Measurements from ENCODE around the gene TNFRSF8.
A peak's percentile ranks its signal among the peaks of the same experiment; 100 is the strongest.

The TNFRSF8 gene

DNA sequence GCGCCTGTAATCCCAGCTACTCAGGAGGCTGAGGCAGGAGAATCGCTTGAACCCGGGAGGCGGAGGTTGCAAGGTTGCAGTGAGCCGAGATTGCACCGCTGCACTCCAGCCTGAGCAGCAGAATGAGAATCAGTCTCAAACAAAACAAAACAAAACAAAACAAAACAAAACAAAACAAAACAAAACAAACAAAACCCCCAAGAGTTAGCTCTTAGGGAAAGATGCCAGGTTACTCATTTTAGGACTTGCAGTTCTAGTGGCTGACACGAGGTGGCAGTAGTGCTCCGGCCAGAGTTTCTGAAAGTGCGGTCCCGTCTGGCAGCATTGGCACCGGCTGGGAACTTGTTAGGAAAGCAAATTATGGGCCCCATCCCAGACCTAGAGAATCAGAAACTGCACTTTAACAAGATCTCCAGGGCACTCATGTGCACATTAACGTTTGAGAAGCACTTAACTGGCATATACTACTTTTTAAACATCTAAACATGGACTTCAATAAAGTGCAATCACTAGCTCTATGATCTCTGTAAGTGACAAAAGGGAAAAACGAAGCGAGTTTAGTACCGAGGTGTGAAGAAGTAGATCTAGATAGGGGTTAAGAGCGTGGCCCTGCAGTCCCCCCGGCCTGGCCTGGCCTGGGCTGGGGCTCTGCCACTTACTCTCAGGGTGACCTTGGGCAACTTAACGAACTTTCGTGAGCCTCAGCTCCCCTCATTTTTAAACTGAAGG is 61.8 kb downstream of the TNFRSF8 start:
- DNase-seq = peak; percentile 35

DNA sequence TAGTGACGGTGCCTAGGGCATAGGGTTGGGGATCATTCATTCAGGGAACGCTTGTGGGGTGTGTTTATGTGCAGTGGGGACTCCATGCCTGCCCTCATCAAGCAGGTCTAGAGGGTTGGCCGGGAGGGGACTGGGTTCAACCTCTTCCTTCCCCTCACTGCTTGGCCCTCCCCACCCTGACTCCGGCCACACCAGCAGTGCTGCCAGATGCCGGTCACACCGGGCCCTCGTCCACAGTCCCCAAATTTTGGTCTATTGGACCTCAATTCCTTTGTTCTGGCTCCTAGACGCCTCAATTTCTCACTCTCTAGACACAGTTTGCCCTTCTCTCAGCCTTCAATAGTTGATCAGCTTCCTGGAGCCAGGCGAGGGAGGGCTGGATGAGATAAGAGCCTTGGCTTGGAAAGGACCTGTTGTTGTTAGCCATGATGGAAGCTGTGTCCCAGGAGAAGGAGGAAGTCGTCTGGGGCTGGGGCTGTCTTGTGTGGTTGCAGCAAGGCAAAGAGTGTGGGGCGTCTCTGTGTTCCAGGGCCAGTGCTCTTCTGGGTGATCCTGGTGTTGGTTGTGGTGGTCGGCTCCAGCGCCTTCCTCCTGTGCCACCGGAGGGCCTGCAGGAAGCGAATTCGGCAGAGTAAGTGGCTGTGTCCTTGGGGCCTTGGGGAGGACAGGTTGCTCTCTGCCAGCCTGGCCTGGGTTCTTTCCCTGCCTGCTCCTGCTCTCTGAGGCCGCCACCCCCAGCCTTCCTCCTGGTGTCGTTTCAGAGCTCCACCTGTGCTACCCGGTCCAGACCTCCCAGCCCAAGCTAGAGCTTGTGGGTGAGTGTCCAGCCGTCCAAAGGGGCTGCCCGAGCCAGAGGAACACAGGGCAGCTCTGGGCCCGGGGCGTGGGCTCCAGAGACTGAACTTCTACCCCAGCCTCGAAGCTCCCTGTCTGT is 62.6 kb downstream of the TNFRSF8 start:
- DNase-seq = no peak

DNA sequence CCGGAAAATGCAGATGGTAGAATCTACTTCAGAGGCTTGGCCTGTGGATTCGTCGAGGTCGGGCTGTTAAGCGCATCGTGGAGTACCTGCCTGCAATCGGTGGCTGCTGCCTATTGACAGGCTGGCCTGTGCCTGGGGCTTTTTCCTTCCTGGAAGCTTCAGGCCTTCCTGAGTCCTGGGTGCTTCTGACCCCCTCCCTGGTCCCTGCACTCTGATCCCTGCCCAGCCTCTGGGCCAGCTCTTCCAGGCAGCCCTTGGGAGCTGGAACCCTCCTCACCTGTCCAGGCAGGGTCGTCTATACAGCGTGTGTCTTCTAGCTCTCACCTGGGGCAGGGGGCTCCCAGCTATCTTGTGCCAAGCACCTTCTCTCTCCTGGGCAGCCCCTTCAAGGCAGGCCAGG is 63.7 kb downstream of the TNFRSF8 start:
- no peak for DNase-seq

DNA sequence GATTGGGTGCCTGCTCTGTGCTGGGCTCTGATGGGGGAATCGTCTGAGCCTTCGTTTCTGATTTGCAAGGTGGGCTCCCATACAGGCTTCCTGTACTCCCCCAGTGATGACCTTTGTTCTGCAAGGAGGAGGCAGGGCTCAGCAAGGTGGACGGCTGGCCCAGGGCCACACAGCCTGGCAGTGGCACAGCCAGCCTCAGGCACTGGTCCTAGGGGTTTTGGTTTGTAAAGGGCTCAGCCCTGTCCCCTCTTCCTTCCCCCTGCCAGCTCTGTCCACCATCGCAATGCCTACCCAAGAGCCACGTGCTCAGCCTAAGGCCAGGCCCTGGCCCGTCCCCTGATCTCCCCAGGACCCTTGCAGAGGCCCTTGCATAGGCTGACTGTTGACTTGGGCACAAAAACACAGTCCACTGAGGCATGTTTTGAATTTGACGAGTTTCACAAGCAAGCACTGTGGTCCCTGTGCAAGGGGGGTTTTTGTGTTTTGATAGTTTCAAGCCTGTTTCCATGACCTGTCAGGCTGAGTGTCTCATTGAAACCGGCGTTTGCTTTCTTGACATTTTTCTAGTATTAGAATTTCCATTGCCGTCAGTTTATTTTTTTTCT is 64.2 kb downstream of the TNFRSF8 start:
- DNase-seq = no peak

DNA sequence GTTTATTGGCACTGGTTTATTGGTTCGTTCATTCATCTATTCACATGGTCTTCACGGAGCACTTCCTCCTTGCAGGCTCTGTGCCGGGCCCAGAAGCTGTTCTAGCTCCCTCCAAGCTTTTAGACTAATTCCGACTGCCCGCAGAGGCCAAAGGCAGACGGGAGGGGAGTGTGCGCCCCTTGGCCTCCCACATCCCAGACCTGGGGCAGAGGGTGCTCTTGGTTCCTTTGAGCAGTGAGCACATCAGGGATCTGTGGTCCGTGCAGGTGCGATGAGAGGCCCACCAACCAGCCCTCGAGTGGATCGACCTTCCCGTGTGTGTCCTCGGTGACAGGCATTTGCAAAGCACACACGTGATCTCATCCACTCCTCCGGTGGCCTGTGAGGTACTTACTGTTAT is 65.0 kb downstream of the TNFRSF8 start:
- DNase-seq = no peak

DNA sequence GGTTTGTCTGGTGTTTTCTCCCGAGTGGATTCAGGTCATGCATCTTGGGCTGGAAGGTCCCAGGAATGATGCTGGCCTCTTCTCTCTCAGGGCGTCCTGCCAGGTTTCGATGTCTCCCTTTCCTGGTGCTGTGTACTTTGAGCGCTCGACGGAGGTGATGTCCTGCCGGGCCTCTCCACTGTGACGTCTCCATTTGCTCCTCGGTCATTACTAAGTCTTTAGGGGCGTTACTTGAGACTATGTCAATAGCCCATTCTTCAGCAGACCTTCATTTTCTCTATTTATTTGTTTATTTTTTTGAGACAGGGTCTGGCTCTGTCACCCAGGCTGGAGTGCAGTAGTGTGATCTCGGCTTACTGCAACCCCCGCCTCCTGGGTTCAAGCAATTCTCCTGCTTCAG is 66.5 kb downstream of the TNFRSF8 start:
- no peak for DNase-seq

DNA sequence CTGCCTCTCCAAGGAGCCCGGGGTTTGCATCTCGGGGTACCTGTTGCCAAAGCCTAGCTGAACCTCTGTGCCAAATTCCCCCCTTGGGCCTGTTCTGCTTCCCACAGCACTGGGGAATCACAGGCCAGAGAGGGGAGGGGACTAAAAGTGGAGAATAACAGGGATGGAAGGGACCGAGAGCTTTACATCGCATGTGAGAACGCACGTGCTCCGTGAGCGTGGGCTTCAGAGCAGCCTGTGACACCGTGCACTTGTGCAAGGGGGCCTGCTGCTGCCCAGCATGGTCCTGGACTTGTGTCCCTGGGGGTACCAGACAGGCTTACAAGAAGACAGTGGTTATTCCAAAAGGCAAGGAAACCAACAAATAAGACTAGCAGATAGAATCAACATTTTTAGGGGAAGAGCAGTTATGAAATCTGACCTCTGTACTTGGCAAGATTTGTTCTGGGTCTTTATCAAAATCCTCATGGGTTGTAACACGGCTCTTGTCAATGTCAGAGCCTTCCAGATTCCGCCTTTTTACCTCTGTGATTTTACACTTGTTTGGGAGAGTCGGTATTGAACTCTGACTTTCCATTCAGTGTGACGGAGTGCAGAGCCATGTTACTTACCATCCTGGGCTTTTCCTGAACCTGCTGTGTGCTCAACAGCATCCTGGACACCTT is 67.5 kb downstream of the TNFRSF8 start:
- no peak for DNase-seq

DNA sequence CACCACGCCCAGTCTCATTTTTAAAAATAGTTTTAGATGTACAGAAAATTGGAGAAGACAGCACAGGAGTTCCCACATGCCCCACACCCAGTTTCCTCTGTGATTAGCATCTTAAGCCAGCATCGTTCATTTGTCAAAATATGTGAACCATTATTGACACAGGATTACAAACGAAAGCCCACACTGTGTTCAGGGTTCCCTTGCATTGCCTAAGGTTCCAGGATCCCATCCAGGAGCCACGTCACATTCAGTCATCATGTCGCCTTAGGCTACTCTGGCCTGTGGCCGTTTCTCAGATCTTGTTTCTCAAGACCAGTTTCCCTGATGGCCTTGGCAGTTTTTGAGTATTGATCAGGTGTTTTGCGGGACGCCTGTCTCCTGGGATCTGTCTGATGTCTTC is 69.0 kb downstream of the TNFRSF8 start:
- no peak for DNase-seq

DNA sequence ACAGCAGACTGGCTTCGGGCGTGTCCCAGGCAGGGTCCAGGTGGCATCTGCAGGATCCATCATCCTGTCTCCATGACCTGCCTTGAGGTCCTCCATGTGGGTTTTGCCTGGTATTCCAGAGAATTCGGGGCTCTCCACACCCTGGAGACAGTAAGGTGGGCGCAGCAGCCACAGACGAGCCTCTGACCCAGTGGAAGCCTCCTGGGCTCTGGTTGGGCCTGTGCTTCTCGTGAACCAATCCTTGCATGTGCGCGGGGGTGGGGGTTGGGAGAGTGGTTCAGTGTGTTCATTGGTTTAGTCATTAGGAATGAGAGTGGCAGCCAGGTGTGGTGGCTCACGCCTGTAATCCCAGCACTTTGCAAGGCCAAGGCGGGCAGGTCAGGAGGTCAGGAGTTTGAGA is 71.6 kb downstream of the TNFRSF8 start:
- DNase-seq = no peak

DNA sequence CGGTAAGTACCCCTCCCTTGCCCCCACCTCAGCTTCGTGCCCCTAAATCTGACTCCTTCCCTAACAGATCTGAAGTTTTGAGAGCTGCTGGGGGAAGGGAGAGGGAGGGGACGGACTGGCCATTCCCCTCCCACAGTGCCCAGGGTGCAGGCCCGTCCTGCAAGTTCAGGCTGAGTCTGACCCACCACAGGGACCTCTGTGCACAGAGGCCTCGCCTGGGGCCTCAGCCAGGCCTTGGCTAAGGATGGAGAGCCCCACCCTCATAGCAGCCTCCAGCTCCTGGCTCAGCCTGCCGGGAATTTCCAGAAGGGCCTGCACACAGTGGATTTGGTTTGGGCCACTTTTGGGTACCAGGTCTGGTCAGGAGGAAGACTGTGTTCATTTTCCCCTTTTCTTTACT is 72.5 kb downstream of the TNFRSF8 start:
- DNase-seq = no peak

DNA sequence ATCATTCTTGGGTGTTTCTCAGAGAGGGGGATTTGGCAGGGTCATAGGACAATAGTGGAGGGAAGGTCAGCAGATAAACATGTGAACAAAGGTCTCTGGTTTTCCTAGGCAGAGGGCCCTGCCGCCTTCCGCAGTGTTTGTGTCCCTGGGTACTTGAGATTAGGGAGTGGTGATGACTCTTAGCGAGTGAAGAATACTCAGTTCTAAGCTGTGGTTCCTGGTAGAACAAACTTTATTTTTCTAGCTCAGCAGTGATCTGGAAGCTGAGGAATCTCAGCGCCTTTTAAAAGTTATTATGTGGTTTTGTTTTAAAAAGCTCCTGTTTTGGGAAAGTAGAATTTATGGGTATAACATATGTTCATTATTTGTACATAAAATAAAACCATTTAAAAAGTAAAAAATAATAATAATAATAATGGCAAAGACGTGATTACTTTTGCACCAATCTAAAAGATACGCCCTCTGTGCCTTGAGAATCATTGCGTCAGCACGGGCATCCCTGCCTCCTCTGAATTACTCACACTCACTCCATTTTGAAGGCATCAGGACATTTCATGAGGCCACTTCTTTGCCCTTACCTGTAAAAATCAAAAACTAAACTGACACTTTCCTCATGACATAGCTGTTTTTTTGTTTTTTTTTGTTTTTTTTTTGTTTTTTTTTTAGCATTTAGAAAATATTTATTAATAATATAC is 74.0 kb downstream of the TNFRSF8 start:
- no peak for DNase-seq

DNA sequence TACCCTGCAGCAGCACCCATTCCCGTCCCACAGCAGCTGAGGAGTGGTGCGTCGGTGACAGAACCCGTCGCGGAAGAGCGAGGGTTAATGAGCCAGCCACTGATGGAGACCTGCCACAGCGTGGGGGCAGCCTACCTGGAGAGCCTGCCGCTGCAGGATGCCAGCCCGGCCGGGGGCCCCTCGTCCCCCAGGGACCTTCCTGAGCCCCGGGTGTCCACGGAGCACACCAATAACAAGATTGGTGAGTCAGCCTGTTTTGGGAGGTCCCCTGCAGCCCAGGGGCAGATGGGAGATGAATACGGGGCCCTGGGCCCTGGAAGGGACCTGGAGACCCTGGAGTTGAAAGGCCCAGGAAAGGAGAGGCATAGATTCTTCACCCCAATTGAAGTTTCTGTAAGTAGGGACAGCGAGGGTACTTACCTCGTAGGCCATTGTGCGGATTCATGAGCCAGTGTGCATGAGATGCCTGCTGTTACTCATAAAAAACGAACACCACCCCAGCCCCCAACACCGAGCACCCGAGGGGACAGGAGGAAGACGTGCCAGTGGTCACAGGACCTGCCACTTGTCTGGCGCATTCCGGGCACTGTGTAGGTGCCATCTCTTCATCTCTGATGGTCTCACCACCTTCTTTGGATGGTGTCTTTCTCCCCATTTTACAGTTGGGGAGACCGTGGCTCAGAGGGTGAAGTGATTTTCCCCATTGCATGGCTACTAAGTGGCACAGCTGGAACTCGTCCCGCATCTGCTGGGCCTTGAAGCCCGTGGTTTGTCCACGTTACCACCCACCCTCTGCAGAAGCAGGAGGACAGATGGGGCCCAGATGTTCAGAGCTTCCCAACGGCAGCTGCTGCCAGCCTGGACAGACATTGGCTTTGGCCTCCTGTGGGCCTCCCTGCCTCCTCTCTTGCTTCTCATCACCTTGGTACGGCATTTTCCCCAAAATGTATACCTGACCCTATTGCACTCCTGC is 75.4 kb downstream of the TNFRSF8 start:
- DNase-seq = no peak

DNA sequence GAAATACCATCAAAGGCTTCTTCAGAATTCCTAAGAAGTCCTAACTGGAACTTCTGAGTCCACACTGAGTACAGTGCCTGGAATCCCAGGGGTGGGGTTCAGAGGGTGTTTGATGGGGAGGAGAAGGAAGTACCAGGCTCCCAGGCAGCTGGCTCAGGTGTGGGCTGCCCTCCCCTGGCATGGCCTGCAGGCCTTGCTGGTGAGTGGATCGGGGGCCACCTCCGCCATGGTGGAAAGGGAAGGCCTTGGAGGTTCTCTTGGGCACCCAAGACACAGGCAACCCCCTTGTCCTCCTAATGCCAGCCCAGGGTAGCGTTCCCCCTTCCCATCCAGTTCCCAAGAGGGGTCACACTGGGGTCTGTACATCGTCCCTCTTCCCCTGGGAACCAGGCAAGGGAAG is 76.9 kb downstream of the TNFRSF8 start:
- no peak for DNase-seq

DNA sequence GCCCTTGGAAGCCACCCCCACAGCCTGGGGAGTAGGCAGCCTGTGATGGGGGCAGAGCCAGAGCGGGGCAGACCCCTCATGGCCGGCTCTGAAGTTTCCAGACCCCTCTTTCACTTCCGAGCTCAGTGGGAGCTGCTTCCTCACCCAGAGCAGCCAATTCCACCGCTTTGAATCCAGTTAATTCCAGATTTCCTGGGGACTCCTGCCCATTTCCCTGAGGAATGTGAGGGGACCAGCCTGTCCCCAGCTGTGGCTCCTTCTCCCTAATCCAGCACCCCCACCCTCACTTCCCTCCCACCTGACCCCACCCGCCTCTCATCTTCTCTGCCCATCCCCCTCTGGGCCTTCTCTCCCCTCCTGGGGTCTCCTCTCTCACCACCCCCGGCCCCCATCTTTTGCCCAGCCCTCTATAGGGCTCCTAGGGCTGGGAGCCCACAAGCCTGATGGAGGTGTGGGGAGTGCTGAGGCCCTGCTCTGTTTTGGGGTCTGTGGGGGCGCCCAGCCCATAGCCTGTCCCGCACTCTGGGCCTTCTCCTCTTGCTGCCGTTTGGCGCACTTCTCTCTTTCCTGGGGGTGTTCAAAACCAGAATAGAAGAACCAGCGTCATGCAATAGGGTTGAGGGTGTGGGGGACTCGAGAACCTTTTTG is 77.5 kb downstream of the TNFRSF8 start:
- DNase-seq = no peak

DNA sequence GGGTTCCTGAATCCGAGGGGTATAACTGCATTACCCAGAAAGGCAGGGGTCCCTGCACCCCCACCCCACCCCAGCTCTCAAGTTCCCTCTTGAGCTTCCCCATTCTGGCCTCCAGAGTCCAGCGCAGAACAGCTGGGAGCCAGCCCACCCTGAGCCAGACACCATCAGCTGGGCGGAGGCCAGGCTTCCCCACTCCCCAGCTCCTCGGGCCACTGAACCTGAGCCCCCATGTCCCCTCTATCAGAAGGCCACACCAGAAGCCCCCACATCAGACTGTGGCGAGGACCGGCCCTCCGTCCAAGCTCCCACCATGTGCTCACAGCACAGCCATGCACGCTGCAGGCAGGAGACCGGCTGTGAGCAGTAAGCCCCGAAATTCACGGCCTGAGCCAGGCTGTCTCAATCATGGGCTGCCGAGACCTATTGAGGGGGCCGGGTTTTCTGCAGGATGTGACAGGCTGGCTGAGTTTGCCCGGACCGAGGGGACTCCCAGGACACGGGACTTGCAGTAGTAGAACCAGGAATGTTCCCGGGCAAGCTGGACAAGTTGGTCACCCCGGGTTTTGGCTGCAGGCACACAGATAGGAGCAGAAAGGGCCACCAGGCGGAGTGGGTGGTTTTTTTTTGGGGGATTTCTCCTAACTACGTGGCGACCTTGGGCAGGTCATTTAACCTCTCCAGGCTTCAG is 78.2 kb downstream of the TNFRSF8 start:
- DNase-seq = no peak

DNA sequence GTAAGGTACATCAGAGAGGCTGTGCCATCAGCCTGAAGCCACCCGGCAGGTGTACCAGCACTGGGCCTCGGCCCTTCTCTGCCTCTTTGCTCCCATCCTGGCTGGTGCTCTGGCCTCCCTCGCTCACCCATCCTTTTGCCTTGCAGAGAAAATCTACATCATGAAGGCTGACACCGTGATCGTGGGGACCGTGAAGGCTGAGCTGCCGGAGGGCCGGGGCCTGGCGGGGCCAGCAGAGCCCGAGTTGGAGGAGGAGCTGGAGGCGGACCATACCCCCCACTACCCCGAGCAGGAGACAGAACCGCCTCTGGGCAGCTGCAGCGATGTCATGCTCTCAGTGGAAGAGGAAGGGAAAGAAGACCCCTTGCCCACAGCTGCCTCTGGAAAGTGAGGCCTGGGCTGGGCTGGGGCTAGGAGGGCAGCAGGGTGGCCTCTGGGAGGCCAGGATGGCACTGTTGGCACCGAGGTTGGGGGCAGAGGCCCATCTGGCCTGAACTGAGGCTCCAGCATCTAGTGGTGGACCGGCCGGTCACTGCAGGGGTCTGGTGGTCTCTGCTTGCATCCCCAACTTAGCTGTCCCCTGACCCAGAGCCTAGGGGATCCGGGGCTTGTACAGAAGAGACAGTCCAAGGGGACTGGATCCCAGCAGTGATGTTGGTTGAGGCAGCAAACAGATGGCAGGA is 79.2 kb downstream of the TNFRSF8 start:
- no peak for DNase-seq

DNA sequence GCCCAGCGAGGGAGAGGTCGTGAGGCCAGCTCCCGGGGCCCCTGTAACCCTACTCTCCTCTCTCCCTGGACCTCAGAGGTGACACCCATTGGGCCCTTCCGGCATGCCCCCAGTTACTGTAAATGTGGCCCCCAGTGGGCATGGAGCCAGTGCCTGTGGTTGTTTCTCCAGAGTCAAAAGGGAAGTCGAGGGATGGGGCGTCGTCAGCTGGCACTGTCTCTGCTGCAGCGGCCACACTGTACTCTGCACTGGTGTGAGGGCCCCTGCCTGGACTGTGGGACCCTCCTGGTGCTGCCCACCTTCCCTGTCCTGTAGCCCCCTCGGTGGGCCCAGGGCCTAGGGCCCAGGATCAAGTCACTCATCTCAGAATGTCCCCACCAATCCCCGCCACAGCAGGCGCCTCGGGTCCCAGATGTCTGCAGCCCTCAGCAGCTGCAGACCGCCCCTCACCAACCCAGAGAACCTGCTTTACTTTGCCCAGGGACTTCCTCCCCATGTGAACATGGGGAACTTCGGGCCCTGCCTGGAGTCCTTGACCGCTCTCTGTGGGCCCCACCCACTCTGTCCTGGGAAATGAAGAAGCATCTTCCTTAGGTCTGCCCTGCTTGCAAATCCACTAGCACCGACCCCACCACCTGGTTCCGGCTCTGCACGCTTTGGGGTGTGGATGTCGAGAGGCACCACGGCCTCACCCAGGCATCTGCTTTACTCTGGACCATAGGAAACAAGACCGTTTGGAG is 80.0 kb downstream of the TNFRSF8 start:
- DNase-seq = no peak

DNA sequence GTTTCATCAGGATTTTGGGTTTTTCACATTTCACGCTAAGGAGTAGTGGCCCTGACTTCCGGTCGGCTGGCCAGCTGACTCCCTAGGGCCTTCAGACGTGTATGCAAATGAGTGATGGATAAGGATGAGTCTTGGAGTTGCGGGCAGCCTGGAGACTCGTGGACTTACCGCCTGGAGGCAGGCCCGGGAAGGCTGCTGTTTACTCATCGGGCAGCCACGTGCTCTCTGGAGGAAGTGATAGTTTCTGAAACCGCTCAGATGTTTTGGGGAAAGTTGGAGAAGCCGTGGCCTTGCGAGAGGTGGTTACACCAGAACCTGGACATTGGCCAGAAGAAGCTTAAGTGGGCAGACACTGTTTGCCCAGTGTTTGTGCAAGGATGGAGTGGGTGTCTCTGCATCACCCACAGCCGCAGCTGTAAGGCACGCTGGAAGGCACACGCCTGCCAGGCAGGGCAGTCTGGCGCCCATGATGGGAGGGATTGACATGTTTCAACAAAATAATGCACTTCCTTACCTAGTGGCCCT is 80.6 kb downstream of the TNFRSF8 start:
- DNase-seq = no peak

DNA sequence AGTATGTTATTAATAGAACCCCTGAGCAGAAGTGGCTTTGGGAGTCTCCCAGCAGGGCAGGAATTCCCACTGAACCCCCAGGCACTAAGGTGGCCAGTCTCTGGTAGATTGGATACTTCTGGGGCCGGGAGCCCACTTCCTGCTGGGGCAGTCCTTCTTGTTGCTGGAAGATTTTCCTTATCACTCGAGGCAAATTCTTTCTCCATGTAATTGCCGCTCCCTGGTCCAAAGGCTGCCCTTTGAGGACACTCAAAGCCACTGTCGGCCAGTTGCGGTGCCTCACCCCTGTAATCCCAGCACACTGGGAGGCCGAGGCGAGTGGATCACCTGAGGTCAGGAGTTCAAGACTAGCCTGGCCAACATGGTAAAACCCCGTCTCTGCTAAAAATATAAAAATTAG is 81.1 kb downstream of the TNFRSF8 start:
- DNase-seq = no peak

All from NCI-H1694 (cell line).